HFFc6 (cell line): ENCODE results near the gene PQBP1. TPM values are rescaled to one million over a fixed set of nuclear protein-coding genes. Genes with fewer than 3 reads are reported as not detected.

Experiments used
- DNase-seq: peaks from one replicate; pipeline ENCODE4 v3.0.0-alpha.2; 2018
- H3K27ac Mint-ChIP-seq: 2 replicates; pipeline ENCODE4 v1.8.0; 2020; ENCODE audit warnings: mild to moderate bottlenecking, mixed read lengths
- H3K27me3 Mint-ChIP-seq: 2 replicates; pipeline ENCODE4 v1.8.0; 2021; ENCODE audit warnings: mild to moderate bottlenecking, moderate library complexity, mixed read lengths; ENCODE audit not compliant: insufficient read depth
- H3K36me3 Mint-ChIP-seq: 2 replicates; pipeline ENCODE4 v1.8.0; 2021; ENCODE audit warnings: low read depth, mixed read lengths
- H3K4me1 Mint-ChIP-seq: 2 replicates; pipeline ENCODE4 v1.8.0; 2020; ENCODE audit warnings: low read depth, mixed read lengths
- H3K4me3 Mint-ChIP-seq: 2 replicates; pipeline ENCODE4 v1.8.0; 2020; ENCODE audit warnings: mild to moderate bottlenecking, moderate library complexity, mixed read lengths
- H3K9me3 Mint-ChIP-seq: 2 replicates; pipeline ENCODE4 v1.8.0; 2020; ENCODE audit warnings: mild to moderate bottlenecking, mixed read lengths
- CTCF ChIP-seq: fragments of 200-600 bp; sonication (generic); IDR thresholded peaks from 2 replicates; pipeline ENCODE4 v1.5.0; 2021; ENCODE audit warnings: antibody characterized with exemption, mild to moderate bottlenecking
- total RNA-seq, 6 experiments: library from RNA; stranded (reverse); fragmentation: NEBNext Ultra II Directional; extraction: Animal tissue kit (Norgen Biotek cat#: 25700); gene quantifications; 2 replicates in 1 of 6; 3 replicates in 5 of 6; pipeline ENCODE4 v1.2.3, GENCODE V29; 2021

The PQBP1 gene
- total RNA-seq, 6 experiments from 2014 or later = 66.3 to 82.1 (median 71.1) TPM

- DNase-seq = no peak
- Mint-ChIP-seq H3K27ac (no peak overlapping the region; the same call in 1 of the 2 replicates), H3K4me3 (no peak overlapping the region), H3K27me3 (no peaks in the 10 kb centered on the region; the same call in 1 of the 2 replicates), H3K4me1 (no peaks in the 10 kb centered on the region), H3K36me3 (no peaks in the 10 kb centered on the region), H3K9me3 (no peaks in the 10 kb centered on the region)
- TF ChIP-seq CTCF = no peak; the same call in 1 of the 2 replicates
These were observed 39.6 kb downstream of the PQBP1 start for GRCh38 chrX:48937054-48937907.

GRCh38 chrX:48938721-48939425 lies 41.1 kb downstream of the PQBP1 start:
- 0 out of 2 replicates have a peak, but pooled peaks cover 5% of the 10 kb centered on the region for H3K36me3 Mint-ChIP-seq
- no peak for DNase-seq
- TF ChIP-seq CTCF = no peak
- H3K4me3 Mint-ChIP-seq = no peak overlapping the region
- no peaks in the 10 kb centered on the region; the same call in 1 of the 2 replicates for H3K27me3 Mint-ChIP-seq
- H3K4me1 Mint-ChIP-seq = no peaks in the 10 kb centered on the region
- H3K27ac Mint-ChIP-seq = no peak overlapping the region
- H3K9me3 Mint-ChIP-seq = no peaks in the 10 kb centered on the region

- H3K4me1 Mint-ChIP-seq = no peaks in the 10 kb centered on the region
- 0 out of 2 replicates have a peak, but pooled peaks cover 5% of the 10 kb centered on the region for H3K36me3 Mint-ChIP-seq
- no peaks in the 10 kb centered on the region; the same call in 1 of the 2 replicates for H3K27me3 Mint-ChIP-seq
- H3K4me3 Mint-ChIP-seq = no peak overlapping the region
- no peak for TF ChIP-seq CTCF
- no peak for DNase-seq
- no peak overlapping the region; the same call in 1 of the 2 replicates for H3K27ac Mint-ChIP-seq
- no peaks in the 10 kb centered on the region for H3K9me3 Mint-ChIP-seq
These were observed 41.9 kb downstream of the PQBP1 start for GRCh38 chrX:48939524-48940228.

- Mint-ChIP-seq H3K36me3 (0 out of 2 replicates have a peak, but pooled peaks cover 5% of the 10 kb centered on the region), H3K27me3 (no peaks in the 10 kb centered on the region; the same call in 1 of the 2 replicates), H3K9me3 (no peaks in the 10 kb centered on the region), H3K4me1 (no peaks in the 10 kb centered on the region), H3K27ac (no peak overlapping the region), H3K4me3 (no peak overlapping the region)
- TF ChIP-seq CTCF = no peak
- no peak for DNase-seq
These were observed 42.8 kb downstream of the PQBP1 start for GRCh38 chrX:48940404-48940955.

GRCh38 chrX:48942895-48943294 lies 45.2 kb downstream of the PQBP1 start:
- no peaks in the 10 kb centered on the region for H3K4me1 Mint-ChIP-seq
- no peak overlapping the region for H3K4me3 Mint-ChIP-seq
- no peaks in the 10 kb centered on the region for H3K9me3 Mint-ChIP-seq
- no peaks in the 10 kb centered on the region; the same call in 1 of the 2 replicates for H3K27me3 Mint-ChIP-seq
- no peak overlapping the region for H3K27ac Mint-ChIP-seq
- H3K36me3 Mint-ChIP-seq = 0 out of 2 replicates have a peak, but pooled peaks cover 5% of the 10 kb centered on the region
- no peak for TF ChIP-seq CTCF
- no peak for DNase-seq
